ENCODE results near the gene NTM.

GRCh38 chr11:131616481-131617140, 246.2 kb downstream of the NTM start:
- TF ChIP-seq CTCF (IDR thresholded peaks at IDR 0.05; ENCODE audit: low read length), result no peak
- no peak for TF ChIP-seq EZH2 (IDR thresholded peaks at IDR 0.05; ENCODE audit: borderline replicate concordance, low read length)

Measured in OCI-LY1 (cell line).